ENCODE data around the gene PKDCC. TPM values are rescaled to one million over a fixed set of nuclear protein-coding genes. Genes with fewer than 3 reads are reported as not detected.

The PKDCC gene
- total RNA-seq, 1 donor, result 8.2 TPM

DNA sequence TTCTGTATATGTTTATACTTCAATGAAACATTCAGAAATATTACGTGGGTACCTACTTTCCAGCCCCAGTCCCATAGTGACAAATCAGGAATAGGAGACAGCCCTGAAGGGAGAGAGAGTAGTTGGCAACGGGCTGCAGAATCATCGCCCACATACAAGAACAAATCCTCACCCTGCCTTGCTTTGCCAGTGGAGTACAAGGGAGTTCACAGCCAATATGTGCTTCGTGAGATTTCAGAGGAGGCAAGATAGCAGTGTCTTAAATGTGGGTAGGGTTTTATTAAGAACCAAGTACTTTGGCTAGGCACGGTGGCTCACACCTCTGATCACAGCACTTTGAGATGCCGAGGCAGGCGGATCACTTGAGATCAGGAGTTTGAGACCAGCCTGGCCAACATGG is 40.3 kb upstream of the PKDCC start:
- TF ChIP-seq, protein P1, sequence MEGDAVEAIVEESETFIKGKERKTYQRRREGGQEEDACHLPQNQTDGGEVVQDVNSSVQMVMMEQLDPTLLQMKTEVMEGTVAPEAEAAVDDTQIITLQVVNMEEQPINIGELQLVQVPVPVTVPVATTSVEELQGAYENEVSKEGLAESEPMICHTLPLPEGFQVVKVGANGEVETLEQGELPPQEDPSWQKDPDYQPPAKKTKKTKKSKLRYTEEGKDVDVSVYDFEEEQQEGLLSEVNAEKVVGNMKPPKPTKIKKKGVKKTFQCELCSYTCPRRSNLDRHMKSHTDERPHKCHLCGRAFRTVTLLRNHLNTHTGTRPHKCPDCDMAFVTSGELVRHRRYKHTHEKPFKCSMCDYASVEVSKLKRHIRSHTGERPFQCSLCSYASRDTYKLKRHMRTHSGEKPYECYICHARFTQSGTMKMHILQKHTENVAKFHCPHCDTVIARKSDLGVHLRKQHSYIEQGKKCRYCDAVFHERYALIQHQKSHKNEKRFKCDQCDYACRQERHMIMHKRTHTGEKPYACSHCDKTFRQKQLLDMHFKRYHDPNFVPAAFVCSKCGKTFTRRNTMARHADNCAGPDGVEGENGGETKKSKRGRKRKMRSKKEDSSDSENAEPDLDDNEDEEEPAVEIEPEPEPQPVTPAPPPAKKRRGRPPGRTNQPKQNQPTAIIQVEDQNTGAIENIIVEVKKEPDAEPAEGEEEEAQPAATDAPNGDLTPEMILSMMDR (IDR thresholded peaks at IDR 0.05; ENCODE audit: insufficient read depth, low read depth, low read length), result no peak
- no peak overlapping the region for H3K4me3 ChIP-seq (ENCODE audit: low read depth, low read length)
- DNase-seq (ENCODE audit: low read depth), result no peak

DNA sequence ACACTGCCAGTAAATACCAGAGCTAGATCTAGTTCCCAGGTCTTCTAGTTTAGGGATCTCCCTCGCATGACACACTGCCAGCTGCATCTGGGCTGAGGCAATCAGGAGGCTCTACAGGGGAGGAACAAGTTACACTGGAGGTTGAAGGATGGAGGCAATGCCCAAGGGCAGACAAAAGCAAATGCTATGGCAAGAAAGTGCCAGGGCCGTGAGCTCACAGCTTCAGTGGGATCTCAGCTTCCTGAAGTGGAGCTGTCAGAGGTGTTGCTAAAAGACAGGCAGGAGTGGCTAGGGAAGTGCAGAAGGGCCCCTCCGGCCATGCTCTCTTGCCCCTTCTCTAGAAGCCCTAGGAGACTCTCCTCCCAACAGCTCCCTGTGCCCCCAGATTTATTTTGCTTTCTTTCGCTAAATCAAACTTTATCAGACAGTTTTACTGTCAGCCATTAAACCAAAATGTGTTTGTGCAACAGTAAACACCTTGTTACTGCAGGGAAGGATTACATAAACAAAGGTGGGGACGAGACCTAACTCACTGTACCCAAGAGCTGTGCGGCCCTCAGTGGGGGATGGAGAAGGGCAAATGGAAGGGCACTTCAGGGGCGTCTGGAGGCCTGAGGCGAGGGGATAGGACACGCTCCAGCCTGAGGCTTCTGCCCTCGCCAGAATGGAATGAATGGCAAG is 39.4 kb upstream of the PKDCC start:
- no peak overlapping the region for H3K4me3 ChIP-seq (ENCODE audit: low read depth, low read length)
- peak; percentile 71 for DNase-seq (ENCODE audit: low read depth)
- TF ChIP-seq, protein P1 (IDR thresholded peaks at IDR 0.05; ENCODE audit: insufficient read depth, low read depth, low read length), result no peak

DNA sequence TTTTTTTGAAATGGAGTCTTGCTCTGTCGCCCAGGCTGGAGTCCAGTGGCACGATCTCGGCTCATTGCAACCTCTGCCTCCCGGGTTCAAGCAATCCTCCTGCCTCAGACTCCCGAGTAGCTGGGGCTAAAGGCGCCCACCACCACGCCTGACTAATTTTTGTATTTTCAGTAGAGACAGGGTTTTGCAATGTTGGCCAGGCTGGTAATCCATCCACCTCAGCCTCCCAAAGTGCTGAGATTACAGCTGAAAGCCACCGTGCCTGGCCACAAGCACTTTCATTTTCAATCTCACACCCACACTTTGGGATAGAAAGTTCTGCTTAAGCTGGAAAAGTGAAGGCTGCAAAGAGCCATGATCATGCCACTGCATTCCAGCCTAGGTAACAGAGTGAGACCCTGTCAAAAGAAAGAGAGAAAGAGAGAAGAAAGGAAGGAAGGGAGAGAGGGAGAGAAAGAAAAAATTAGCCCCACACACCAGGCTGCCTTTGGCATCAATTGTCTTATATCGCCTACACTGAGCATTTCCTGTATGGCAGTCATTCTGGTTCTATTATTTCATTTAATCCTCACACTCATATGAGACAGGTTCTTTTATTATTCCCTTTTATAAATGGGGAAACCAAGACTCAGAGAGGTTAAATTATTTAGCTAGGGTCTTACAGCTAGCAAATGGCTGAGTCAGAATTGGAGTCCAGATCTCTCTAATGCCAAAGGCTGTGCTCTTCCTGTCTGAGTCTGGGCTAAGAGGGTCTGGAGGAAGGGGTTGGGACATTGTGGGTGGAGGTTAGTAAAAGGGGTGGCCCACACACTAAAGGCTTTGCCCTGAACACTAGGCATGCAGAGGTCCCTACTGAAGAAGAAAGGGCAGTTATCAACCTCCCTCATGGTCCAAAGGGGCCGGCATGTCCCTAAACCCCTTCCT is 37.9 kb upstream of the PKDCC start:
- no peak overlapping the region for H3K4me3 ChIP-seq (ENCODE audit: low read depth, low read length)
- TF ChIP-seq, protein P1 (IDR thresholded peaks at IDR 0.05; ENCODE audit: insufficient read depth, low read depth, low read length), result no peak
- DNase-seq (ENCODE audit: low read depth), result peak; percentile 74

DNA sequence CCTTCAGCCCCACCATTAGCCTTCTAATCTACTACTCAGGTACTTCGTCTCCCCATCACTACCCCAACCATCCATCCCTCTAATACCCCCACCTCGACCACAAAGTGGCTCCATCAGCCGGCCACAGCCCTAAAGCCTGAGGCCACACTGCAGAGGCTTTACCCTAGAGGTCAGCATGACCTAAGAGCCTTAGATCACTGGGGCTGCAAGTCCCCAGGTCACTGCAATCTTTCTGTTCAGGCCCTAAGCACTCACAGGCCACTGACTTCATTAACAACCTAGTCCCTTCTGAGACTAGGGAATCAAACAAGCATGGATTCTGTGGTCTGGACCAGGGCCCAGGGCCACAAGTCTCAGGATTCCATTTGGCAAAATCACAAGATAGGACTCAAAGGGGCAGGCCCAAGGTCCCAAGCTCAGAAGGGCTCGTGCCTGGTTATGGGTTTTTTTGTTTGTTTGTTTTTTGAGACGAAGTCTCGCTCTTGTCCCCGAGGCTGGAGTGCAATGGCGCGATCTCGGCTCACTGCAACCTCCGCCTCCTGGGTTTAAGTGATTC is 37.0 kb upstream of the PKDCC start:
- peak; percentile 90 for DNase-seq (ENCODE audit: low read depth)
- TF ChIP-seq, protein P1 (IDR thresholded peaks at IDR 0.05; ENCODE audit: insufficient read depth, low read depth, low read length), result no peak
- no peak overlapping the region for H3K4me3 ChIP-seq (ENCODE audit: low read depth, low read length)

DNA sequence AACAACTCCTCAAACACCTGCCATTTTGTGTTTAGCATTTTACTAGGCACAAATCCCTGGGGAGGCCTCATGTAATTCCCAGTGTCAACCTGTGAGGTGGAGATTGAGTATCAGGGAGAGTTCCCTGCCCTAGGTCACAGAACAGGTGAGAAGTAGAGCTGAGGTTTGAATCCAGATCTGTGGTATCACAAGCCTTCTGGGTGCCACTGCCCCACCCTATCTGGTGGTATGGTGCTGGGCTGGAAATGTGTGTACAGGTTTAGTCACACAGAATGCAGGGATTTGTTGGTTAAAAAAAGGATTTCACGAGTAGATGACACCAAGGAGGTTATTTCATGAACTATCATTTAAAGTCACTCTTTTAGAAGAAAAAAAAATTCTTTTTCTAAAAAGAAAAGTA is 35.7 kb upstream of the PKDCC start:
- TF ChIP-seq, protein P1 (IDR thresholded peaks at IDR 0.05; ENCODE audit: insufficient read depth, low read depth, low read length), result no peak
- no peak overlapping the region for H3K4me3 ChIP-seq (ENCODE audit: low read depth, low read length)
- no peak for DNase-seq (ENCODE audit: low read depth)

DNA sequence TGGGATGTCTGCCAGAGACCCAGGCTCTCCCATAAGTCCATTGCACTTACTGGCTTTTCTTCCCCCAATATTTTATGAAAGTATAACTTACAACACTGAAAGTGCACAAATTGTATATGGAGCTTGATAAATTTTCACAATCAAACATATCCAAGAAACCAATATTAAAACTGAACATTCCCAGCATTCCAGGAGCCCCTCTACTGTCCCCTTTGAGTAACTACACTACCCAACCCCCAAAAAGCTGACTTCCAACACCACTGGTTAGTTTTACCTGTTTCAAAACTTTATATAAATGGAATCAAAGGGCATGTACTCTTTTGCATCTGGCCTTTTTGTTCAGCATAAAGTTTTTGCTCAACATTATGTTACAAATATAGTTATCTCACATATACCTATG is 35.2 kb upstream of the PKDCC start:
- DNase-seq (ENCODE audit: low read depth), result no peak
- no peak overlapping the region for H3K4me3 ChIP-seq (ENCODE audit: low read depth, low read length)
- TF ChIP-seq, protein P1 (IDR thresholded peaks at IDR 0.05; ENCODE audit: insufficient read depth, low read depth, low read length), result no peak

Measured in fibroblast of villous mesenchyme (primary cell).